Activated T-cell treated with anti-CD3 and anti-CD28 coated beads for 24 hours (primary cell): ENCODE measurements around the gene SLC25A33.
"Not testable (repeated sequence)": the region's sequence is repeated elsewhere in the genome, so short reads cannot be mapped to it uniquely, and the experiment has no call there.

Experiments used
- DNase-seq: peaks from one replicate; pipeline ENCODE4 v3.0.0-alpha.2; 2020; ENCODE audit warnings: low read depth

SLC25A33 gene

GRCh38 chr1:9625030-9625429, 85.8 kb downstream of the SLC25A33 start:
- DNase-seq, result not testable (repeated sequence)

- no peak for DNase-seq
These were observed 86.9 kb downstream of the SLC25A33 start for GRCh38 chr1:9626201-9626608.

GRCh38 chr1:9628541-9629444, 89.5 kb downstream of the SLC25A33 start:
- peak; percentile 62 for DNase-seq

DNA sequence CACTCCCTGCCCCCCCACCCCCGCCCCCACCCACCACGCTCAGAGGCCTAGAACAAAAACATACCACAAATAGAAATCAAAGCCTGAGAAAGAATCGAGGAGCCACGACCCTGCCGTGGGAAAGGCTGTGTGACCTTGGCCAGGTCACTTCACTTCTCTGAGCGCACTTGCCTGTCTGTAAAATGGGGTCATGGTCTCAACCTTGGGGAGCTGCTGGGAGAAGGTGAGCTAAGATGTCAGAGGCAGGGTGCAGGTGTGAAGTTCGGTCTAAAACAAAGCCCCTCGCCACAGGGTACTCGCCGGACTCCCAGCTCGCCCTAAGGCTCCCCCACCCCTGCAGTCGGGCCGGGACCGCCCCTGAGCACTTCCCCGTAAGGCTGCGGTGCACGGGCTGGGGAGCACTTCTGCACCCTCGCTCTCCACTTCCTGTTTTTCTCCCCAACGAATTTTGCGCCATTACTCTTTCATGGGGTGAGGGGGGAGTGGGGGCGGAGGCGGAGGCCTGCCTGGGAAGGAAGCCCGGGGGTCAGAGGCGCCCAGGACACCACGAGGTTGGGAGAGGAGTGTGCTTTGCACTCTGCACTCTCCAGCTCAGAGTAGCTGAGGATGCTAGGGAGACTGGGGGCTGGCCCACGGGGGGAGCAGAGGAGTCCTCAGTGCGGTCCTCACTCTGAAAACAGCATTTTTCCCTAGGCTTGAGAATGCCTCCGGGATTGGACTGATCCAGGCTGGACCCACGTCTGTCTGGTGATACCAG, 90.4 kb downstream of the SLC25A33 start:
- DNase-seq, result peak; percentile 74

- no peak for DNase-seq
These were observed 91.3 kb downstream of the SLC25A33 start for GRCh38 chr1:9630331-9631111.

DNA sequence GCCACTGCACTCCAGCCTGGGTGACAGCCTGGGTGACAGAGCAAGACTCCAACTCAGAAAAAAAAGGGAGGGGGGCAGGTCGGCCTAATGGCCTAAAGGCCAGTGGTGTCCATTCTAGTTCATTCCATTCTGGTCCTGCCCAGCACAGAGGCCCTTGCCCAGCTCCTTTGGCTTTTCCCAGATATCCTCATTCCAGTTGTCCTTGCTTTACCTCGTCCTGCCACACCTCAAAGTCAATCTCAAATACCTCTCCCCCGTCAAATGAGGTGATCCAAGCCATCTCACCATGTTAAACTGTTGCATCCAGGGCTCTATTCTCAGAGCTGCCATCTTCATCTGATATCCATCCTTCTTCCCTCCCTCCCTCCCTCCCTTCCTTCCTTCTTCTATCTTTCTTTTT, 92.3 kb downstream of the SLC25A33 start:
- no peak for DNase-seq

GRCh38 chr1:9633493-9633892, 94.2 kb downstream of the SLC25A33 start:
- no peak for DNase-seq

DNA sequence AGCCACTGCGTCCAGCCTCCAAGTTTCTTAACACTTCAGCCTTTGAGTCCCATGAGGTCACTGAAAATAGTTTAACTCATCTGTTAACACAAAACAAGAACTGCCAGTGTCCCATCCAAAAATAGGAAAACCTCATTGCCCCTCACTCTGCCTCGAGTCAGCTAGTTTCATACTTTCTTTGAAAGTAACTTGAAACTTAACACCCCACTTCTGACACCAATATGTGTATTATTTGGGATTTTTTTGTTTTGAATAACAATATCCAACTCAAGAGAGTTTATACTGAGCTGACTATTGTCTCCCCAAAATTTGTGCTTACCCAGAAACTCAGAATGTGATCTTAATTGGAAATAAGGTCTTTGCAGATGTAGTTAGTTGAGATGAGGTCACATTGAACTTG, 95.3 kb downstream of the SLC25A33 start:
- no peak for DNase-seq
